ENCODE results near the gene AKAP7. TPM values are rescaled to one million over a fixed set of nuclear protein-coding genes. Genes with fewer than 3 reads are reported as not detected.
"Not testable (repeated sequence)": the region's sequence is repeated elsewhere in the genome, so short reads cannot be mapped to it uniquely, and the experiment has no call there.

Gene AKAP7
- 3.2 and 4.1 TPM in 2 replicates for total RNA-seq

DNA sequence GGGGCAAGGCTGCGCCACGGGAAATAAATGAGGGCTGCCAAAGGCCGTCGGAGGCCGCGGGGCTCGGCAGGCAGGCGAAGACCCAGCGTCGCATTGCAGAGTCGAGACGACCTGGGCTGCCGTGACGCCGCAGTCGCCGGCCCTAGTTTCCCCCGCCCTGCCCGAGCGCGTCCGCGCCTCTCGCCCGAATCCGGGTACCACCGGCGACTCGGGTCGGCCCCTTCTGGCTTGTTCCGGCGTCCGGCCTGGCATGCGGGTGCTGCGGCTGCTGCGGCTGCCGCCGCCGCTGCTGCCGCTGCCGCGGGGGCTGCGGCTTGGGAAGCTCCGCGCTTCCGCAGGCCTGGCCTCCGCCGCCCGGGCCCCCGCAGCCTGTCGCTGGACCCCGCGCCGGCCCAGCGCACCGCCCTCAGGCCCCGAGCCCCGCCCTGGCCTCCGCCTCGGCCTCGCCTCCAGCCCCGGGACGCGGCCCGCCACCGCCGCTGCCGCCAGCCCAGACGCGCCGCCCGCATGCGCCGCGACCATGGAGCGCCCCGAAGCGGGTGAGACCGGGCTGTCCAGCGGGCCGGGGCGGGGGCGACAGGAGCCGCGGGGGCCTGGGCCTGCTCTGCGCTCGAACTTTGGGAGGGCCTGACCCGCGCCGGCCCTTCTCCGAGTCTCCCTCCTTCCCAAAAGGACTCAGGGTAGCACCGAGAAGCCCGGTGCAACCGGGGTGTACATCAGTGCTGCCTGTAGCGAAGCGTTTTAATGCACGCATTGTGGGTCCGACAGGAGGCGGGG, at the start of gene AKAP7:
TSS of gene AKAP7 (plus strand) at position 224 of the 777 bp plus-strand sequence. CDS start at position 521, 297 bp downstream.
- DNase-seq = peak; percentile 87
- Mint-ChIP-seq H3K36me3 (ENCODE audit: low read depth) (peaks cover 2% of the 10 kb centered on the region), H3K4me3 (peak within 1 kb of the TSS; percentile 94), H3K27ac (peak within 1 kb of the TSS; percentile 93), H3K9me3 (no peaks in the 10 kb centered on the region), H3K27me3 (peaks cover 18% of the 10 kb centered on the region), H3K4me1 (peaks cover 13% of the 10 kb centered on the region)
- intact Hi-C loops (cut with micrococcal nuclease) = no loop called here

DNA sequence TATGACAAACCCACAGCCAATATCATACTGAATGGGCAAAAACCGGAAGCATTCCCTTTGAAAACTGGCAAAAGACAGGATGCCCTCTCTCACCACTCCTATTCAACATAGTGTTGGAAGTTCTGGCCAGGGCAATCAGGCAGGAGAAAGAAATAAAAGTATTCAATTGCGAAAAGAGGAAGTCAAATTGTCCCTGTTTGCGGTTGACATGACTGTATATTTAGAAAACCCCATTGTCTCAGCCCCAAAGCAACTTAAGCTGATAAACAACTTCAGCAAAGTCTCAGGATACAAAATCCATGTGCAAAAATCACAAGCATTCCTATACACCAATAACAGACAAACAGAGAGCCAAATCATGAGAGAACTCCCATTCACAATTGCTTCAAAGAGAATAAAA, 44.9 kb upstream of the AKAP7 start:
- H3K4me3 Mint-ChIP-seq; intact Hi-C loops (cut with micrococcal nuclease); DNase-seq; H3K4me1 Mint-ChIP-seq; H3K27ac Mint-ChIP-seq; H3K36me3 Mint-ChIP-seq (ENCODE audit: low read depth): not testable (repeated sequence)
- peaks cover 32% of the 10 kb centered on the region for H3K9me3 Mint-ChIP-seq
- H3K27me3 Mint-ChIP-seq = peaks cover 16% of the 10 kb centered on the region

DNA sequence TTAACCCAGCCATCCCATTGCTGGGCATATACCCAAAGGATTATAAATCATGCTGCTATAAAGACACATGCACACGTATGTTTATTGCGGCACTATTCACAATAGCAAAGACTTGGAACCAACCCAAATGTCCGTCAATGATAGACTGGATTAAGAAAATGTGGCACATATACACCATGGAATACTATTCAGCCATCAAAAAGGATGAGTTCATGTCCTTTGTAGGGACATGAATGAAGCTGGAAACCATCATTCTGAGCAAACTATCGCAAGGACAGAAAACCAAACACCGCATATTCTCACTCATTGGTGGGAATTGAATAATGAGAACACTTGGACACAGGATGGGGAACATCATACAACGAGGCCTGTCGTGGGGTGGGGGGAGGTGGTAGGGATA, 43.3 kb upstream of the AKAP7 start:
- H3K9me3 Mint-ChIP-seq = peaks cover 32% of the 10 kb centered on the region
- H3K27me3 Mint-ChIP-seq = peaks cover 16% of the 10 kb centered on the region
- H3K36me3 Mint-ChIP-seq (ENCODE audit: low read depth); H3K4me1 Mint-ChIP-seq; DNase-seq; H3K27ac Mint-ChIP-seq; H3K4me3 Mint-ChIP-seq; intact Hi-C loops (cut with micrococcal nuclease): not testable (repeated sequence)

DNA sequence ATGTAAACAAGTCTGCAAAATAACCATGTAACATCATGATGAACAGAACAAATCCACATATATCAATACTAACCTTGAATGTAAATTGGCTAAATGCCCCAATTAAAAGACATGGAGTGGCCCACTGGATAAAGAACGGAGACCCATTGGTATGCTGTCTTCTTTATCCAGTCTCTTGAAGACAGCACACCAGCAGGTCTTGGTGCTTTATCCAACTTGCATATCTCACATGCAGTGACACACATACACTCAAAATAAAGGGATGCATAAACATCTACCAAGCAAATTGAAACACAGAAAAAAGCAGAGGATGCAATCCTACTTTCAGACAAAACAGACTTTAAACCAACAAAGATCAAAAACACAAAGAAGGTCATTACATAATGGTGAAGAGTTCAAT, 41.9 kb upstream of the AKAP7 start:
- Mint-ChIP-seq H3K4me3 (no peak overlapping the region), H3K27me3 (peaks cover 16% of the 10 kb centered on the region), H3K36me3 (ENCODE audit: low read depth) (no peaks in the 10 kb centered on the region), H3K9me3 (peaks cover 31% of the 10 kb centered on the region), H3K4me1 (no peaks in the 10 kb centered on the region), H3K27ac (no peak overlapping the region)
- intact Hi-C loops (cut with micrococcal nuclease) = no loop called here
- no peak for DNase-seq

DNA sequence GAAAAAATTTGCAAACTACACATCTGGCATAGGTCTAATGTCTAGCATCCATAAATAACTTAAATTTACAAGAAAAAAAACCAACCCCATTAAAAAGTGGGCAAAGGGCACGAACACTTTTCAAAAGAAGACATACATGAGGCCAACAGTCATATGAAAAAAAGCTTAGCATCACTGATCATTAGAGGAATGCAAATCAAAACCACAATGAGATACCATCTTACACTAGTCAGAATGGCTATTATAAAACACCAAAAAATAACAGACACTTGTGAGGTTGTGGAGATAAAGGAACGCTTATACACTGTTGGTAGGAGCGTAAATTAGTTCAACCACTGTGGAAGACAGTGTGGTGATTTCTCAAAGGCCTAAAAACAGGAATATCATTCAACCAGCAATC, 38.5 kb upstream of the AKAP7 start:
- no peak for DNase-seq
- H3K9me3 Mint-ChIP-seq = peaks cover 11% of the 10 kb centered on the region
- no peaks in the 10 kb centered on the region for H3K36me3 Mint-ChIP-seq (ENCODE audit: low read depth)
- intact Hi-C loops (cut with micrococcal nuclease) = no loop called here
- H3K27ac Mint-ChIP-seq = no peak overlapping the region
- H3K4me3 Mint-ChIP-seq = no peak overlapping the region
- peaks cover 6% of the 10 kb centered on the region for H3K27me3 Mint-ChIP-seq
- no peaks in the 10 kb centered on the region for H3K4me1 Mint-ChIP-seq

DNA sequence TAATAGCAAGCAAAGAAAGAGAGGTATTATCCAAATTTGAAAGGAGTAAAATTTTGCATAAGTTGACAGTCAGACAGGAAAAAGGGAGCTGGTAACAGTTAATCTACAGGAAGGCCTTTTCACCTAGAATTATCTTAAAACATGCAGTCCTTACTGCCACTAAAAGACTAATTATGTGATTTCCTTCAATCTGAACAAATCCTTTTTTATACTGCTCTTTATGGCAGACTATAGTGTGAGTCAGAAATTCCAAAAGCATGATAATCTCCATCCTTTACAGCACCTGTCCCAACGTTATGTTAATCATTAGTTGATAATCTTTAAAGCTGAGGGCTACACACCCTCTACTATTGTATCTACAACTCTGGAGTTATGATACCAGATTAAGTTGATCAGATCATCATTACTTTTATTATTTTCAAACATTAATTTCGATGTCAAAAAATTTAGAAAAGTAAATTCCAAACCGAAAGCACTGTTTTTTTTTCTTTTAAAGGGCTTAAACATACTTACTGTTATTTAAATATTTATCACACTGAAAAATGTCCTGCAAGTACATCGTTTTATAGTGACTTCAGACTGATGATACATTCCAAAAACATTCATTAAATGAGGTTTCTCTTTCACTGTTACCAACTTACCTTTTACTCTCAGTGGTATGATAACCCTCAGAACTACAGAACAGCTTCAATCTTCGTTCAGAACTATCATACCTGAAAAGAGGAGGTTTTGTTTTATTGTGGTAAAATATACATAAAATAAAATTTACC, 33.2 kb upstream of the AKAP7 start:
- DNase-seq = no peak
- peaks cover 6% of the 10 kb centered on the region for H3K27me3 Mint-ChIP-seq
- H3K4me1 Mint-ChIP-seq = no peaks in the 10 kb centered on the region
- no peaks in the 10 kb centered on the region for H3K36me3 Mint-ChIP-seq (ENCODE audit: low read depth)
- no peak overlapping the region for H3K4me3 Mint-ChIP-seq
- intact Hi-C loops (cut with micrococcal nuclease) = no loop called here
- peaks cover 4% of the 10 kb centered on the region for H3K9me3 Mint-ChIP-seq
- no peak overlapping the region for H3K27ac Mint-ChIP-seq

DNA sequence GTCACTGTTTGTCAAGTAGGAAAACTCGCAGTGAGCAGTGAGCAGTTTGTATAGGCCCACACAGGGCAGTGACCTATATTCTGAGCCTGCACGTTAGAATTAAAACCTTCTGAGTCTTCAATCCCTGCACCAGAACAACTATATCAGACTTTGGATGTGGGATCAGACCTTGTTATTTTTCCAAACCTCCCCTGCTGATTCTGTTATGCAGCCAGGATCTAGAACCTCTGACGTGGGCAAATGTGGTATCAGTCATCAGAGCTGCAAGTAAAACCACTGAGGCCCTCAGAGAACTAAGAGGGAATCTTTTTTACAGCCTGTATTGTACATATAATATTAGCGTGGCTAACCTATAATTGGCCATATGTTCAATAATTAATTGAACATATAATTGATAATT, 32.0 kb upstream of the AKAP7 start:
- no peaks in the 10 kb centered on the region for H3K4me1 Mint-ChIP-seq
- H3K9me3 Mint-ChIP-seq = peaks cover 4% of the 10 kb centered on the region
- no peaks in the 10 kb centered on the region for H3K36me3 Mint-ChIP-seq (ENCODE audit: low read depth)
- H3K27me3 Mint-ChIP-seq = peaks cover 8% of the 10 kb centered on the region
- no peak overlapping the region for H3K4me3 Mint-ChIP-seq
- intact Hi-C loops (cut with micrococcal nuclease) = no loop called here
- no peak for DNase-seq
- H3K27ac Mint-ChIP-seq = no peak overlapping the region

DNA sequence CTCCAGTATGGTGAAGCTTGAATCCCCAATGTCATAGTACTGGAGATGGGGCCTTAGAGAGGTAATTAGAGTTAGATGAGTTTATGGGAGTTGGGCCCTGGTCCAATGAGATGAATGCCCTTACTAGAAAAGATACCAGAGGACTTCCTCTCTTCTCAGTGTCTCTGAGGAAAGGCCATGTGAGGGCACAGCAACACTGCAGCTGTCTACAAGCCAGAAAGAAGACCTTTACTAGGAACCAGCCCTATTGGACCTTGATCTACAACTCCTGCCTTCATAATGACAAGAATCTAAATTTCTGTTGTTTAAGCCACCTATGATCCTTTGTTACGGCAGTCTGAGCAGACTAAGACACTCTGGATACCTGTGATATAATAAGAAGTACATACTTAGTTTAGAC, 31.4 kb upstream of the AKAP7 start:
- H3K27me3 Mint-ChIP-seq = peaks cover 8% of the 10 kb centered on the region
- intact Hi-C loops (cut with micrococcal nuclease) = no loop called here
- no peaks in the 10 kb centered on the region for H3K4me1 Mint-ChIP-seq
- no peak for DNase-seq
- H3K27ac Mint-ChIP-seq = no peak overlapping the region
- no peak overlapping the region for H3K4me3 Mint-ChIP-seq
- no peaks in the 10 kb centered on the region for H3K36me3 Mint-ChIP-seq (ENCODE audit: low read depth)
- peaks cover 4% of the 10 kb centered on the region for H3K9me3 Mint-ChIP-seq

DNA sequence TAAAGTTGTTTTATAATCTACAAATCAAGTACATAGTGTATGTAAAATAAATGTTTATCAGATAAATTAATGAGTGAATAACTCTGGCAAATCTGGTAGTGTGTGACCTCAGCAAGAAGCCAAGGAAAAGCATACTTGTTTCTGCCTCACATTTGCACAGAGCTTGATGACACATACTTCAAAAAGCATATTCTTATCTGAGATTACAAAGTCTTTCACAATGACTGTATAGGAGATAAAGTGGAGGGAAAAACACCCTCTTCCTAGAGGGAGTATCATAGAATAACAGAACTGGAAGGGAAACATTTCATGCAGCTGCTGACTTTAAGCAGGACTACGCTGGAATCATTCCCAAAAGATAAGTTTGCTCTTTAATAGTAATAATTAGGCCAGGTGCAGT, 28.1 kb upstream of the AKAP7 start:
- intact Hi-C loops (cut with micrococcal nuclease) = no loop called here
- H3K9me3 Mint-ChIP-seq = no peaks in the 10 kb centered on the region
- H3K4me1 Mint-ChIP-seq = no peaks in the 10 kb centered on the region
- H3K36me3 Mint-ChIP-seq (ENCODE audit: low read depth) = no peaks in the 10 kb centered on the region
- H3K27me3 Mint-ChIP-seq = peaks cover 11% of the 10 kb centered on the region
- no peak overlapping the region for H3K27ac Mint-ChIP-seq
- H3K4me3 Mint-ChIP-seq = no peak overlapping the region
- no peak for DNase-seq

DNA sequence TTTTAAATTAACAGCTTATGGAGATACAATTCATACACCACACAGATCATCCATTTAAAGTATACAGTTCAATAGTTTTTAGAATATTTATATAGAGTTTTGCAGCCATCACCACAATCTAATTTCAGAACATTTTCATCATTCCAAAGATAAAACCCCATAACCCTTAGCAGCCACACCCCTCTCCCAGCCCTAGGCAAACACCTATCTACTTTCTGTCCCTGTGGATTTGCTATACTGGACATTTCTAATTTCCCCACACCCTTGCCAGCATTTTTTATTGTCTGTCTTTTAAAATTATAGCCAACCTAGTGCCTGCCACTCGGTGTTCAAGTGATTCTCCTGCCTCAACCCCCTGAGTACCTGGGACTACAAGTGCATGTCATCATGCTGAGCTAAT, 23.0 kb upstream of the AKAP7 start:
- no peak overlapping the region for H3K27ac Mint-ChIP-seq
- H3K27me3 Mint-ChIP-seq = peaks cover 8% of the 10 kb centered on the region
- no peaks in the 10 kb centered on the region for H3K4me1 Mint-ChIP-seq
- no peak for DNase-seq
- H3K4me3 Mint-ChIP-seq = no peak overlapping the region
- intact Hi-C loops (cut with micrococcal nuclease) = no loop called here
- H3K9me3 Mint-ChIP-seq = no peaks in the 10 kb centered on the region
- no peaks in the 10 kb centered on the region for H3K36me3 Mint-ChIP-seq (ENCODE audit: low read depth)

DNA sequence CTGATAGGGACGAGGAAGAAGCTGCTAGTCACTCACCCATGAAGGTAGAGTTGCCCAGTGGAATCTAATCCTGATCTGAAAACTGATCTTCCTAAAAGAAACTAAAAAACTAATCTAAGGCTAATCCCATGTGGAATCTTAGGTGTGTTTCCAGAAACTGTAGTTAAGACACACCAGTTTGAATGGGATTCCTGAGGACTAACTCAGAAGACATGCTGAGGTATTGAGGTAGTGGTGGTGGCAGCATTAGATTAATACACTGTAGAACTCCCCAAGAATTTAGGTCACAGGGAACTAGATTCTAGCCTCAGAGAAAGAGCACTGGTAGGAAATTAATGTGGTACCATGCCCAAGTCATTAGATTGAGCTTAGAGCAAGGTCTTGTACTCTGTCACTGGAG, 19.6 kb upstream of the AKAP7 start:
- intact Hi-C loops (cut with micrococcal nuclease) = loop anchor here (1.0 kb wide), 2 partner anchors 230 to 419 kb away; no protein-coding TSS in a partner anchor
- no peaks in the 10 kb centered on the region for H3K36me3 Mint-ChIP-seq (ENCODE audit: low read depth)
- no peak overlapping the region for H3K27ac Mint-ChIP-seq
- no peak for DNase-seq
- H3K4me3 Mint-ChIP-seq = no peak overlapping the region
- H3K9me3 Mint-ChIP-seq = no peaks in the 10 kb centered on the region
- H3K27me3 Mint-ChIP-seq = peaks cover 7% of the 10 kb centered on the region
- no peaks in the 10 kb centered on the region for H3K4me1 Mint-ChIP-seq

DNA sequence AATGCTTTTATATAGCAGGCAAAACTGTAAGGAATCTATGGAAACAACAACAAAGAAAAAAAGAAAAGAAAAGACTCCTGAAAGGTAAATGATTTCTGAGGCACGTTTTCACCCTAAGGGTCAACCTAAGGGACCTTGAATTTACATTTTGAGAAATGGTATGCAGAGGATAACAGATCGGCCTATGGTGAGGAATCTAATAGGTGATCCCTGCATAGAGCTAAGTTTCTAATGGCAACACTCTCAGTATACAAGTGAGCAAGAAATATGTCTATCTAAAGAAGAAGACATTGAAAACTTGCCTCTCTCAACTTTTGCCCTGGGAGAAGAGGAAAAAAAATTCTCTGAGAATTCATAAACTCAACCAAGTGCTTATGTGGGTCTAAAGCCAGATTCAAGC, 18.9 kb upstream of the AKAP7 start:
- intact Hi-C loops (cut with micrococcal nuclease) = loop anchor here (1.0 kb wide), 2 partner anchors 231 to 418 kb away; no protein-coding TSS in a partner anchor

DNA sequence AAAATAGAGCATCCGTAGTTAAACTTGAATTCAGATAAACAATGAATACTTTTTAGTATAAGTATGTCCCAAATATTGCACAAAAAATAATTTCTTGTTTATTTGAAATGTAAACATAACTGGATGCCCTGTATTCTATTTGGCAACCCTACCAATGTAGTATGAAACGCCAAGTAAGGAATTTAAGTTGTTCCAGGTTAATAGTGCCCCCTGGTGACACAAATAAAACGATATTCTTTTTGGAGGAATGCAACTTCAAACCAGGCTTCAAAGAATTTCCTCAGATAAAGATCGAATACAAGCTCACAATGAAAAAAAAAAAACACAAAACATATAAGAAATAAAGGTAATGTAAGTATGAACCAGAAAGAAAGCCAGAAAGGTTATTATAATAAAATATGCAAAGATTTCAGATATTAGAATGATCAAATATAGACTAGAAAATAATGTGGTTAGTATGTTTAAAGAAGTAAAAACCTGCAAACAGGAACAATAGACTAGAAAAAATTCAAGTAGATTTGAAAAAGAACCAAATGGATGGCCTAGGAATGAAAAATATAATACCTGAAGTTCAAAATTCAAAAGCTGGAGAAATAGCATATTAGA, 18.4 kb upstream of the AKAP7 start:
- Mint-ChIP-seq H3K27ac (no peak overlapping the region), H3K9me3 (no peaks in the 10 kb centered on the region), H3K4me3 (no peak overlapping the region), H3K36me3 (ENCODE audit: low read depth) (no peaks in the 10 kb centered on the region), H3K27me3 (peaks cover 7% of the 10 kb centered on the region), H3K4me1 (no peaks in the 10 kb centered on the region)
- intact Hi-C loops (cut with micrococcal nuclease) = loop anchor here (1.0 kb wide), 2 partner anchors 232 to 417 kb away; no protein-coding TSS in a partner anchor
- peak; percentile 62 for DNase-seq

More for the DNA sequence above, 18.9 kb upstream of the AKAP7 start:
- H3K4me1 Mint-ChIP-seq = no peaks in the 10 kb centered on the region
- H3K27ac Mint-ChIP-seq = no peak overlapping the region
- DNase-seq = no peak
- no peak overlapping the region for H3K4me3 Mint-ChIP-seq
- peaks cover 7% of the 10 kb centered on the region for H3K27me3 Mint-ChIP-seq
- H3K36me3 Mint-ChIP-seq (ENCODE audit: low read depth) = no peaks in the 10 kb centered on the region
- H3K9me3 Mint-ChIP-seq = no peaks in the 10 kb centered on the region

DNA sequence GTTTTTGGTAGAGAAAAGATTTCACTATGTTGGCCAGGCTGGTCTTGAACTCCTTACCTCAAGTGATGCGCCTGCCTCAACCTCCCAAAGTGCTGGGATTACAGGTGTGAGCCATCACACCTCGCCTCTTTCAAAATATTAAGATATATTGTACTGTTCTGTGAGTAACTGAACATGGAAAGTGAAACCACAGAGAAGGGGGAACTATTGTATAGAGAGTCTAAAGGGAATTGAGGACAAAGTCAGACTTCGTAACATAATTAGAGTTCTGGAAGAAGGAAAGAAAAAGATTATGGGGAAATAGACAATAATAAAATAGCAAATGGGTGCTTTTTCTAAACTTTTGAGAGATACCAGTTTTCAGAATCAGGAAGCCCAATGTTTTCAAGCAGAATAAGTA, 17.4 kb upstream of the AKAP7 start:
- Mint-ChIP-seq H3K36me3 (ENCODE audit: low read depth) (no peaks in the 10 kb centered on the region), H3K9me3 (no peaks in the 10 kb centered on the region), H3K4me1 (no peaks in the 10 kb centered on the region), H3K27me3 (peaks cover 7% of the 10 kb centered on the region), H3K4me3 (no peak overlapping the region), H3K27ac (no peak overlapping the region)
- no peak for DNase-seq
- intact Hi-C loops (cut with micrococcal nuclease) = no loop called here

Data from activated CD4-positive, alpha-beta T cell treated with anti-CD3 and anti-CD28 coated beads, Interleukin-2, amount 10 ng/mL, durations not matched to agents 24 days and 14 days (primary cell).